Measurements from ENCODE around the gene AFF3.

AFF3 gene

DNA sequence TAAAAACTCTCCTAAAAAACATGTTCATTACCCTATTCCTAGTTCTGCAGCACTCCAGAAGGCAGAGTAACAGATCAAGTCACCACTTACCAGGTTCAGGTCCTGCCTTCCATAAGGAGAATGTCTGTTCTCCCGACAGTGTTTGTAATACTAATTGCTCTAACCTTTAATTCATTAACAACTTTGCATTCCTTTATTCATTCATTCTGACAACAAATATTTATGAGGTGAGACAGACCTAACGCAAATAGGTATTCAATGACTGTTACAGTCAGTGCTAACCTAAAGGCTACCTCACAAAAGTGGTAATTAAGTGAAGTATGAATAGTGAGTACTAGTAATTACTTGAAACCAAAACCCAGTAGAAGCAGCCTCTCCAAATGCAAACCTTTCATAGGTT lies 224.0 kb downstream of the AFF3 start:
- no peak for DNase-seq

DNA sequence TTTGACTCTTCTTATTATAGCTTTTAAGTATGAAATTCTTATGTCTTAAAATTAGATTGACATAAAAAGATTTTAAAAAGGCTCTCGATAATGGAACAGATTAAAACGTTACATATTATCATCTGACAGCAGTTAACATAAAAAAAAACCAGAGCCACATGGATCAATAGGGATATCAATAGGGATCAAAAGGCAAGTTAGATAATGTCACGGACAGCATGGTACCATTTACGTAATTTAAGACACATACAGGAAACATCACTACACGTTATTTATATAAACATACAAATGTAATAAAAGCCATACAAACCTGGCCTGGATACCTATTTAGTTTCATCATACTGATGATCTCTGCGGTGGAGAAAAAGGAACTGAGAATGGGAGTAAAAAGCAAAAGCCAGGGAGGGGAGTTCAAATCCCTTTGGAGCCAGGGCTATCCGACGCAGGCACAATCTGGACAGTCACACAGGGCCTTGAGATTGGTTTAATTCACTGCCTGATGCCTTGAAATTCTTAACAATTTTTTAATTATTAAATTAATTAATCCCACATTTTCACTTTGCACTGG lies 227.2 kb downstream of the AFF3 start:
- DNase-seq, result no peak

DNA sequence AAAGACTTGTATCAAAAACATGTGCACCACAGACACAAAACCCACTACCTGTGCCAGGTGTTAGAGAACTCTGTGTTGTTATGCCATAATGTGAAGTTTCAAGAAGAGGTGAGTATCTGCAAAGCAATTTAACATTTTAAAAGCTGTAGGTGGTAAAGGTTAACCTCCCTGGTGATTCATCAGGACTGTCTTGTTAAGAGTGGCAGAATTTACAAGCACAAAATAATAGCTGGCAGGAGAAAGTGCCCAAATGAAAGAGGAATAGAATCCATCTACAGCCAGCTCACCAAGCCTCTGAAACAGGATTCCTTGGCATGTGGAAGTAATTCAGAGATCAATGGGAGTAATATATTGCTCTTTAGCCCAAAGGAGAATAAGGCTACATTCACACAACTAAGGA lies 230.7 kb downstream of the AFF3 start:
- no peak for DNase-seq

DNA sequence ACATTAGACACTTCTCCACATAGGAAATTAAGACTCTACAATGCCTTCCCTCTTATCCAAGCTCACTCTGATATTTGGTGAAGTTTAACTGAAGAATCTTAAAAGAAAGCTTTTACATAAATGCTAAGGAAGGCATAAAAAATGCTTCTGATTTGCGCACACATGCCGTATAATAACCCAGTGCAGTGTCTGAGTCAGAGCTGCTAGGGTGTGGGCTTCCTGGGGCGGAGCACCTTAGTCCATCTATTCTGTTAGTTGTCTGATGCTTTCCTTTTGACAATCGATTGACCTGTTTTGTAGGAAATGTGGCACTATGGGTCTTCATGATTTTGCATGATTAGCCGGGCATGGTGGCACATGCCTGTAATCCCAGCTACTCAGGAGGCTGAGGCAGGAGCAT lies 231.5 kb downstream of the AFF3 start:
- no peak for DNase-seq

DNA sequence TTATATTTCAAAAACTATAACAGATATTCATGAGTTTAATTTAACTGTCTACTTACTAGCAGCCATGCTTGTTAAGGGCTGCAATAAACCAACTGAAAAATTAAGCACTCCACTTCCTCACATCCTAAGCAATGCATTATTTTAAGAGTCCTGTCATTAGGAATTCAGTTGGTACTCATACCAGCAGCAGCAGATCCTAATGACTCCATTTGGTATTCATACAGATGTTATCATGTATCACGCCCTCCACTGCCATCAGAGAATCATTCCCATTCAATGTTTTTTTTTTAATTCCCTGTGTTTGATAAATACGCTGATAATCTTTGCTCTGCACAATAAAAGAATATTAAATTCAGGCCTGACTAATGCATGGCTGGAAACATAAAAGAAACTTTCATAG lies 236.8 kb downstream of the AFF3 start:
- DNase-seq, result no peak

DNA sequence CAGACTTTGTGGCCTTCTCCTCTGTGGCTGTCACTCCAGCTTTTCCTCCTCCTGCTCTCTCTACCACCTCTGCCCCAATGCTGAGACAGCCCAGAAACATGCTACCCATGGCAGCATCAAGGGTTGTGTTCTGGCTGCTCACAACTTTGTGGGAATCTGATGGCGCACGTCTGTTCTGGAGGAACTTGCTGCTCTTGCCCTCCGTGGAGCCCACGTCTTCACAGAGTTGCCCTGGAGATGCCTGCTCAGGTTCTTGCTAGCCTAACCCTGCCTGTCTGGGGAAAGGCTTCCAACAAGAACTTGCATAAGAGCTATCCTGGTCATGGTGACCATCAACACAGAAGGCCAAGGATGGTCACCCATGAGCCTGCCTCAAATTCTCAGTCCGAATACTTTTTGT lies 237.4 kb downstream of the AFF3 start:
- no peak for DNase-seq

DNA sequence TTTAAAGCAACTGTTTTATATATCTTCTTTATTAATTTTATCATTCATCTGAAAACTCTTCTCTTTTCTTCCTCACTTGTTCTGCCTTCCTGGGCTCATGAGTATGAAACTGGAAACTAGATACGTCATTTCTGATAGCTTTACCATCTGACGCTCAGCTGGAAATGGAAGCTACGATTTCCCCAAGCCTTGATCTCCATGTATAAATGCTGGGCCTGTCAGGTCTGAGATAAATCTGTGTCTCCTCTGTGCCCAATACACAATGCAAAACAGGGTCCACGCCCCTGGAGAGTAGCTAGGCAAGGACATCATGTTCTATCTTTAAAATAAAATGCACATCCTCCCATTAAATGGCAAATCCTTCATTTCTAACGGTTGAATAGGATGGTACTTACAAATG lies 238.4 kb downstream of the AFF3 start:
- DNase-seq, result no peak

DNA sequence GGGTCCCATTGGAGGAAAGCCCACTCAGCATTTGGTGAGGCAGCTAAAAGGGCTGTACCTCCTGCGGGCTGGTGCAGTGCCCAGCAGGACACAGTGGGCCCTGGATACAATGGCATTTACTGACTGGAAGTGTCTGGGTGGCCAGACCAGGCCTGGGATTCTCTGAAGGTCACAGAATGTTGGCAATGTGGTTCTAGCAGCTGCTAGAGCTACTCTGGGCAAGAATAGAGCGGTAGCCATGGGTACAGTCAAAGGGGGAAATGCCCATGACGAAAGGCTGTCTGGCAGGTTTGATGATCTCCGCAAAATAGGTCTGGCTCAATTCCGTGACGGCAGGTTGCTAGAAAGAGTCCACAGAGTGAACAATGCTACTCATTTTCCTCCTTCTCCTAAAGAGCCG lies 241.8 kb downstream of the AFF3 start:
- no peak for DNase-seq

DNA sequence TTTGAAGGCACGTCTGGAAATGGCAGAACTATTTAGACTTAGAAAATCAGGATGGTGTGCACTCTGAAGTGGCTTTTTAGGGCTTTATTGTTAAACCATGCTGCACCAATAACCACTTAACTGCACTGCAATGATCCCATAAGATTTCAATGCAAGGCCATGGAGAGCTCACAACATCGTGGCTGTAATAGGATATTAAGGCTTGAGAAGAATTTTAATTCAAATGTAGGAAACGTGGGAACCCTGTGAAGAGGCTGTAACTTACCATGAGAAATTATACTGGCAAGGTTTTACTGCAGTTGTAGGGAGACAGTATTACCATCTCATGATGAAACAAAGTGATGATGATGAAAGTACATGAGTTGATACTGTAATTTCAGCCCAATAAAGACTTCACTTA lies 242.5 kb downstream of the AFF3 start:
- DNase-seq, result no peak

DNA sequence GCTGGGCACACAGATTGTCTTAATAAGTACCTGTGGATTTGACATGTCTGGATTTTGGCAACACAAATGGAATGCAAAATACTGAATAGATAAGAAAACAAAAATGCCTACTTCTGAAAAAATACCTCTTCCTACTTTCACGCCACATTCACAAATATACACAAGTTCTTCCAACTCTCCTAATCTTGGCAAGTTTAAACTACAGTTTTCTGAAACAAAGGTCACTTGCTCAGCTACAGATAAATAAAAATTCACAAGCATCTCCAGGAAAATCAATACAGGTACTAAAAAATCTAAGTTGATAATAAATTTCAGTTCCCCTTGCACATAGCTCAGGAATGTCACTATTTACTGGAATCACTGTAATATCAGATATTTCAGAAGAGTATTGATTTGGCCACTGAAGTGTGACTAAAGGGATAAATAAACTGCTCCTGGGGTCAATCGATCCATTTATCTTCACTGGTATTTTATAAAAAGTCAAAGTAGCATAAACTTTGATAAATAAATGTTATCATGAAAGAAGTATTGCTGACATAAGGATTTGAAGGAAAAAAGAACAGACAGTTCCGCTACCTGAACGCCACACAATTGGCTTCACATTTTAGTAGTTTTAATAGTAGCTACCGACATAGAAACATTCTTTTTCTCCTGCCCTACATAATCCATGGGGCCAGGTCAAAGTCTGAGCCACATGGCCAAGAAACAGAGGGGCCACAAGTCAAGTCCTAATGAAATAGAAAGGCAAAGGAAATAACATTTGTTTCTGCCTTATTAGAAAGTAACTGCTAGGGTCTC lies 243.1 kb downstream of the AFF3 start:
- no peak for DNase-seq

DNA sequence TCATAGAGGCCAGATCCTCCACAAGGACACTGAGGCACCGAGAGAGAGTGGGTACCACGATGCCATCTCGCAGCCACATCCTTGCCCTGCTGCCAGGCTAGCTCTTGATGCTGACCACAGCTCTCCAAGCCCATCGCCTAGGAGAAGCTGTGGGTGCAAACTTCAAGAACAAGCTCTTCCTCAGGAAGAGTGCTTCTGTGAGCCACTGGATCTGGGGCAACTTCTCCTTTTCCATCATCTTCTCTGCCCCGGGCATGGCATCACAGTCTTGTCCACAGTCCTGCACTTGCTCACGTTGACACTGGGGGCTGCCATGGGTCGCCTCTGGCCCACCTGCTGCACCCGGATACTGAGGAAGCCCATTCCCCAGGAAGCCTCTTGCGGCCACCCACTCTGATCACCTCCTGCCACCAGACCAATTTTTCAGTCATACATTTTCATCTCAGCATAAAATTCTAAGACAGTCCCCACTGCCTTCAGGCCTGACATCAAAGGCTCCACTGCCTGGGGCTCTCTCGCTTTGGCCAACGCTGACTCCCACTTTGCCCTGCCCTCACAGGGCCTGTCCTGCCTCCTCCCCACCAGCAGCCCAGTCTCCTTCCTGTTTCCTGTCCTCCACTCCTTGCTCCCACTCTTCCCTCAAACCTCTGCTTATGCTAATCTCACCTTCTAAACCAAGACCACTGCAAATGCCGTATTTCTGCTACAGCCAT lies 243.9 kb downstream of the AFF3 start:
- no peak for DNase-seq

DNA sequence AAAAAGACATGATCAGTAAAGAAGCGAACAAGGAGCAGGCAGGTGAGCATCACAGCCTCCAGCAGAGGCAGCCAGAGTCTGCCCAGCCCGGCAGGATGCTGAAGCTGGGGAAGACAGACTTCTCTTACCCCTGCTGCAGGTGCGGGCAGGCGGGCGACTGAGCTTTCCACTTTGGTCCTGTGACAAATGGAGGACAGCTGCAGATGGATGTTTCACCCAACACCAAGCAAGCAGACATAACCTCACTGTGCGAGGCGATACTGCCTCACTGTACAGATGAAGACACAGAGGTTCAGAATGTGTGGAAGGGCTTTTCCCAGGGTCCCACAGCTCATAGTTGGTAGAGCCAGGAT lies 251.0 kb downstream of the AFF3 start:
- no peak for DNase-seq

DNA sequence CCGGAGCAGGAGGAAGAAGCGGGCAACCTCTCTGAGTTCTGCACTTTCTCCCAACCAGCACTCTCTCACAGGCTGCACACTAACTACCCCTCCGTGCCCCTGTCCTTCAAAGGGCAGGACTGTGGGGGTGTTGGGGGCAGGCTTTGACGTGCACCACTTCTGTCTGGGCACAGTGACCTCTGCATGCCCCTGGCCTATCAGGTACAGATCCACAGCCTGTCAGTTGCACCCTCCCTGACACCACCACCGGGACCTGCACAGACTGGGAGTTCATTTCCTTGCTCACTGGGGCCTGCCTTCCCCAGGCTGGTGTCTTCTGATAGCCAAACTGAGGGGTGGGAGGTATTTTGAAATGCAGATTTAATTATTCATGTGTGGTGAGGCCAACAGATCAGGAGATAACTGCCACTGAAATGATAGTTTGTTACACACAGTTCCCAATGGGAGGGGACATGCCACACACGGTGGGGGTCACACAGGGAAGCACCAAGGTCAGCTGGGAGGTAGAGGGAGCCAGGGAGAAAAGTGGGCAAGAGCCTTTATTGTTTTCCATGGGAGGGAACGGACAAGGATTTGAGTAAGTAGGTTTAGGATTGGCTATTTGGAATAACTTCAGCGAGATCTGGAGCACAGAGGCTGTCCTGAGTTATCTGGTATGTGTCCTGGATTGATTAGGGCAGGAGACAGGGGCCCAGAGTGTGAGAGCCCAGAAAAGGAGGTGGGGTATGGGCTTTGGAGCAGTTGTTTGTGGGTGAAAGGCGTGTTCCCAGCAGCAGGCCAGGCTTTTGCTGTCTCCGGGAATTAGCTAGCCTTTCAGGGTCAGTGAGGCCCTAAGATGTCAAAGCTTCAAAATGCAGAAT lies 251.6 kb downstream of the AFF3 start:
- DNase-seq, result no peak

DNA sequence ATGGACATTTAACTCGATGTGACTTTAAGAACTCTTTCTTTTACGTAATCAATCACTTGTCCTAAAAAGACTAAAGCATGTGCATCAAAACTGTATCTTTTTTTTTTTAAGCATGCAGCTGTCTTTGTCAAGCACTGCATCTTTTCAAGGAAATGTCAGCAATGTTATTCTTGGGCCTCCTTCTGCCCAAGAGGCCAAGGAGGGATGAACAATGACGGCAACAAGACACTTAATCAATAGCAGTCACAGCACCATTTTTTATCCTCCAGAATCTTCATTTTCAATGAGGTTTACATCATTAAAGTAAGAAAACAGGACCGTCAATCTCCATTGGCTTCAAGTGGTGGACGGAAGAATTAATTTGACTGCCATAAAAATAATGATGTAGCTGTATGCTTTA lies 253.8 kb downstream of the AFF3 start:
- DNase-seq, result no peak

DNA sequence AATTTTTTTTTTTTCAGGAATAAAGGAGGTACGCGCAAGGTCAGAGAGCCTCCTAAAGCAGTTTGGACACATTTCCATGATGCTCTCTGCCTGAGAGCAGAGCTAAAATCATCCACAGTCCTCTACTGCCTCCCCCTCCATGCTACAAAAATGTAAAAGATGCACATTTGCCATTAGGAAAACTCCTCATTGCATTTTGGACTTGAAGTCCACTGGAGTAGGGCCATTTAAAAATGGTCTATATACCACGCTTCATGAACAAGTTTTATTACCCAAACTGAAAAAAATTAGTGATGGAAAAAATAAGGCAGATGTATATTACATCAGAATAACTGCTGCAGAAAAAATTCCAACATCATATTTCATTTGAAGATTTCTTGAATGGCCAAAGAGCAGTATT lies 256.0 kb downstream of the AFF3 start:
- no peak for DNase-seq

DNA sequence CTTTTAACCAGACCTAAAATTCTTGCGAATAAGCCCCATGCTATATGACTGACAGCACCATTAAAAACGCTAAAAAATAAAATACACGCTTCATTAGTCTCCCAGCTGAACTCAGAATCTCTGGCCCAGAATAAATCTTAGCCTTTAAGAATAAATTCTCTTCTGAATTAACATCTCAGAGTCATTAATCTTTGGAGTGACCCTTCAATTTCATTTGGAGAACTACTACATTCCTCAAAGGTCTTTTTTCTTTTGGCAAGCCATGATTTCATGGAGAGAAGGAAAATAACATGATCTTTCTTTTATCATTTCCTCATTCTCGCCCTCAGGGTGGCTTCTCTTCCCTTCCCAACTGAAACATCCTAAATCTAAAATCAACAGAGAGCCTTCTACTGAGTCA lies 259.0 kb downstream of the AFF3 start:
- no peak for DNase-seq

DNA sequence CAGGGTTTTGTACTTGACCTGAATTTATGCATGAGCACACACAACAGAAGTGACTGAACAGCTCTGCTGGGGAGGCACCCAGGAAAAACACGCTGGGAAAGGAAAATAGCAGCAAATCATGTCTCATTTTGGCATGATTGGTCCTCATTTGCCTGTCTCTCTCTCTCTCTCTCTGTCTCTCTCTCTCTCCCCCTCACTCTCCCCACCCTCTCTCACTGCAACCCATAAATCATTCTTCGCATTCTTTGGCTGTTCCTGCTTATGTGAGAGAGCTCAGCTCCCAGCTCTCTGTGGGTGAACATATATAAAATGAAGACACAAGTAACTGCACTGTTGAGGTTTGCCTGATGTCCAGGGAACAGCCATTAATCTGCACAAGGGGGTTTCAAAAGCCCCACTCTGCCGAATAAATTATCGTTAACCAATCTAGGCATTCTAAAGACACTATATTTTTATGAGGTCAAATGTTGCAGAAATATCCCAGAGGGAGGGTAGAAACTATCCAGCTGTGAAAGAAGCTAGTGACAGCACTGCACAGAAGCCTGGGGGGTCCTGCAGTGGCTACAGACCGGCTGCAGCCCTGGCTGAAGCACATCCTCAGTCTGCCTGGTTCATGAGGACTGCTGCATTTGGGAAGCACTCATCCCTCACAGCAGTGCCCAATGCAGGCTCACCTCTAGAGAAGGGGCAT lies 260.3 kb downstream of the AFF3 start:
- DNase-seq, result no peak

DNA sequence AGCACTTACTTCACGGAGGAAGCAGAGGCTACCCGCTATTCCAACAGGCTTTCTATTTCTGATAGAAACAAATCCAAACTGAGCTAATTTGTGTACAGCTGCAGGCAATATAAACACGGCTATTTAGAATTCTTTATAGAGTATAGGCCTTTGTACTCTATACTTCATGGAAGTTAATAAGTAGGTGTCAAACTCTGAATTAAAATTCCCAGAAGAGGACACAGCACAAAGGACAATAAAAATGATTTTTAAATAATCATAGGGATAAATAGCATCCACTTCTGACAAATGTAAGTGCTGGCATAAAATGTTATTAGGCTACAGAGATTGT lies 261.5 kb downstream of the AFF3 start:
- DNase-seq, result no peak

DNA sequence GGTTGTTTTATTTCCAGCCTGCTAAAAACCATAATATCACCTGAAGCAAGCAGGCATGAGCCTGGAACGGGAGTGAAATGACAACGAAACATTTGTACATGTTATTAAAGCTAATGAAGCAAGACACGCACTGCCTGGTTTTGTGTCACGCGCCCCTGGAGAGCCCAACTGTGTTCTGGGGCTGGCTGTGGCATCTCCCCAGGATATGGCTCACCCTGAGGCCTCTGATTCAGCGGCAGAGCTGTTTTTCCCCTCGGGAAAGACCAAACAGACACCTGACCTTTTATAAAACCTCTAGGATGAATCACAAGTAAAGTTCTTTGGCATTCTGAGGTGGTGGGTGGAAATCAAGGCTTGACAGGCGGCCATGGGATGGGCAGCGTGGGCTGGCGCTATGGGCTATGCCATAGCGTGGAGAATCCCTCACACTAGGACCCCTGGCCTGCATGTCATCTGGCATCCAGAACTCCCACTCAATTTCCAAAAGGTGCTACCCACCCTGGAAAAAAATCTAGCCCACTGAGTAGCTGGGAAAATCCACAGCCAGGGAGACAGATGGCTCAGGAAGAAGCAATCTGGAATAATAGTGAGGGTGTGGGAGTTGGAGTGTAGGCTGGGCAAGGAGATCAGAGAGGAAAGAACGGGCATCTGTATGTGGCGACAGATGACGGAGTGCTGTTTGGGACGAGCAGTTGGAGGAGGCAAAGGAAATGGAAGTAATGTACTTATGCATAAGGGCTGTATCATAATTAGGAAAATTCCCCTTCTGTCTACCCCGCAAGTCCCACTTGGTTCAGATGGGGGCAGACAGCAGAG lies 262.0 kb downstream of the AFF3 start:
- no peak for DNase-seq

DNA sequence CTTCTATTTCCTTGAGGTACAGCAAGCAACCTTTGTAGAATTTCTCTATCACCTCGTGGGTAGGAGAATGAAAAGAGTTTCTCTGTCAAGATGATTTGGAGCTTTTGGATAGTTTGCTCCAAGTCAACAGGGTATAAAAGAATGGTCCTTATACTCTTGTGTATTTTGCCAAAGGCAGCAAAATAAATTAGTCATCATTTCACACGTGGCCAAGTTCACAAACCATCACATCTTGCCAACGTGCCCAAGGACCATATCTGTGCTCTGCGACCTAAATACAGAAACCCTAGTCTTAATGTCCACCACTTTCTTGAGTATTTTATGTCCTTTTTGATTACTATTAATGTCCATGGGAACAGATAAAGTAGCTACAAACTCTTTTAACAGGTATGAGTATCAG lies 262.9 kb downstream of the AFF3 start:
- no peak for DNase-seq

DNA sequence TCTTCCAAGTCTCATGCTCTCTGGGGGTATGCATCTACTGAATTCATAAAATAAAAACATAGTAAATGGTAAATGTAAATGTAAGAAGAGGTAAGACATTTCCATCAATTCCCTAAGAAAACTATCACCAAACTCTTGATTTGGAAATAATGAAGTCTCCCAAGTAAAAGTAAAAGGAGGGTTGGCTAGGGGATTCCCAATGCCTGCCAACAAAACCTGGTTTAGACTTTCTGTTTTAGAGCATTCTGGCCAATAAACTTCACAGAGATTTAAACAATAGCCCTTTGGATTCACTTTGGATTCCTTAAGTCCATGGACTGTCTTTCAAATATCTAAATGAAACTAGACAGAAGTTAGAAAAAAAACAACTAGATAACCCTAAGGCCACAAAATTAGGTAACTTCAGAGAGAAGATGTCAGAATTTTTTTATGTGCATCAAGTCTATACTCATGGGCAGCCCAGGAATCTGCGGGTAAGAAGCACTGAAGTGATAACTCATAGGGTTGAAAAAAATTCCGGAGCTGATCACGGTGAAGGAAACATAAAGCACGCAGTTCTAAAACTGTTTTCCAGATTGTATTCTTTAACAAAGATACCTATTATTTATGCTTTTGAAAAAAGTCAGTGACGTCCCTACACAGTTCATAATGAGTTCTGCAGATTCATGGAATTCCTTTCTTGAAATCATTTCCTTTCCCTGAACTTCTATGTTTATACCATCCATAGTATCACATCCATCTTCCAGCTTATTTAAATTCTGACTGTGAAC lies 263.6 kb downstream of the AFF3 start:
- no peak for DNase-seq

Measured in stimulated activated CD4-positive, alpha-beta T cell treated with anti-CD3 and anti-CD28 coated beads, Interleukin-4, amount 100 ng/mL, for 24 hours (primary cell).